Esophagus muscularis mucosa (tissue), 4 donors: ENCODE measurements around the gene FRMD5. TPM values are rescaled to one million over a fixed set of nuclear protein-coding genes. Genes with fewer than 3 reads are reported as not detected.

Experiments
- DNase-seq: peaks from one replicate; pipeline ENCODE4 v3.0.0-alpha.2; 2017; ENCODE audit errors: extremely low spot score
- H3K27ac ChIP-seq, 4 donors: fragments of 200-600 bp; sonication (generic); replicated peaks in 1 of 4; 1 replicate in 3 of 4; 2 replicates in 1 of 4; pipeline ENCODE4 v1.5.1; 2016 to 2019; ENCODE audit warnings: mild to moderate bottlenecking in 1 of 4
- H3K27me3 ChIP-seq, 4 donors: fragments of 200-600 bp; sonication (generic); one replicate each; pipeline versions ENCODE4 v1.5.1 to v1.6.0; 2016 to 2019
- H3K36me3 ChIP-seq, 4 donors: fragments of 200-600 bp; sonication (generic); one replicate each; pipeline ENCODE4 v1.5.1; 2016 to 2019
- H3K4me1 ChIP-seq, 4 donors: fragments of 200-600 bp; sonication (generic); one replicate each; pipeline ENCODE4 v1.5.1; 2016 to 2019
- H3K4me3 ChIP-seq, 4 donors: fragments of 200-600 bp; sonication (generic); 1 replicate in 2 of 4; 2 replicates in 2 of 4; pipeline ENCODE4 v1.5.1; 2016 to 2019; ENCODE audit warnings: mild to moderate bottlenecking in 4 of 4, moderate library complexity in 1 of 4
- H3K9me3 ChIP-seq, 4 donors: fragments of 200-600 bp; sonication (generic); 1 replicate in 3 of 4; 2 replicates in 1 of 4; pipeline ENCODE4 v1.5.1; 2016 to 2019
- EP300 ChIP-seq: sonication (generic); formaldehyde crosslinking; IDR thresholded peaks from one replicate; pipeline ENCODE4 v1.6.1; 2017; ENCODE audit warnings: antibody characterized with exemption
- POLR2A ChIP-seq: fragments of 450-650 bp; IDR thresholded peaks from one replicate; pipeline ENCODE4 v1.6.1; 2017; ENCODE audit warnings: antibody characterized with exemption, moderate library complexity, mild to moderate bottlenecking, low read depth
- POLR2AphosphoS5 ChIP-seq, 2 donors: sonication (generic); formaldehyde crosslinking; IDR thresholded peaks; one replicate each; pipeline ENCODE4 v1.6.1; 2017; ENCODE audit warnings: antibody characterized with exemption in 2 of 2
- WGBS: methylation state at CpG from one replicate; pipeline ENCODE4 v1.1.5; 2018; 5-methylcytosine and 5-hydroxymethylcytosine counted together
- intact Hi-C: fragments of 100-400 bp; cut with DNase I; formaldehyde crosslinking; loops from one replicate; pipeline ENCODE4 v1.15.1; 2023
- total RNA-seq, 4 donors: library from RNA; depleted of rRNA; stranded (reverse); fragments of >200 nt; gene quantifications; one replicate each; pipeline versions ENCODE4 v1.1.0 to v1.2.1, GENCODE V29; 2016
- TF ChIP-seq, protein P1 (sequence below), 3 experiments: fragments of 200-600 bp in 2 of 3; fragments of 450-650 bp in 1 of 3; sonication (generic) in 2 of 3; IDR thresholded peaks; one replicate each; pipeline ENCODE4 v1.5.1; 2017 to 2019; ENCODE audit warnings: antibody characterized with exemption in 3 of 3, mild to moderate bottlenecking in 2 of 3, moderate library complexity in 1 of 3

FRMD5 gene
- total RNA-seq, 4 donors from 2014 or later = 0.42 to 1.4 (median 0.67) TPM

DNA sequence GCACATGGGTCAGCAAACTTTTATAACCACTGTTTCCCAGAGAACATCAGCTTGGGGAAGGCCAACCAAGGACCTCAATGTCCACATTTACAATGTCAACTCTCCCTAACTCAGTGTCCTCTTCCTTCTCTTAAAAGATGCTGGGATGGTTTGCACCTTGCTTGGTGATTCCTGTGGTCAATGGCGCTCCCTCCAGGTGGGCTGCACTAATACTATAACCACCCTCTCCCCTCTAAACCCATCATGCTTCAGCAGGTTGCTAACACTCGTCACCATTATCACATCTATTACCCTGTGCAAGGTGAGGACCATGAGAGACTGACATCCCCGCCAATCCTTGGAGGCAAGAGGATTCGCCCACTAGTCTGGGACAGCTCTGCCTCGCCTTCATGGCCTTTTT, 65.2 kb downstream of the FRMD5 start:
- Histone ChIP-seq H3K4me1 (no peaks in the 10 kb centered on the region), H3K9me3 (no peaks in the 10 kb centered on the region), H3K36me3 (no peaks in the 10 kb centered on the region), H3K27me3 (peaks cover 0 to 5% (median 0%) of the 10 kb centered on the region in 4 donors), H3K27ac (no peak overlapping the region), H3K4me3 (no peak overlapping the region)
- TF ChIP-seq, protein P1, sequence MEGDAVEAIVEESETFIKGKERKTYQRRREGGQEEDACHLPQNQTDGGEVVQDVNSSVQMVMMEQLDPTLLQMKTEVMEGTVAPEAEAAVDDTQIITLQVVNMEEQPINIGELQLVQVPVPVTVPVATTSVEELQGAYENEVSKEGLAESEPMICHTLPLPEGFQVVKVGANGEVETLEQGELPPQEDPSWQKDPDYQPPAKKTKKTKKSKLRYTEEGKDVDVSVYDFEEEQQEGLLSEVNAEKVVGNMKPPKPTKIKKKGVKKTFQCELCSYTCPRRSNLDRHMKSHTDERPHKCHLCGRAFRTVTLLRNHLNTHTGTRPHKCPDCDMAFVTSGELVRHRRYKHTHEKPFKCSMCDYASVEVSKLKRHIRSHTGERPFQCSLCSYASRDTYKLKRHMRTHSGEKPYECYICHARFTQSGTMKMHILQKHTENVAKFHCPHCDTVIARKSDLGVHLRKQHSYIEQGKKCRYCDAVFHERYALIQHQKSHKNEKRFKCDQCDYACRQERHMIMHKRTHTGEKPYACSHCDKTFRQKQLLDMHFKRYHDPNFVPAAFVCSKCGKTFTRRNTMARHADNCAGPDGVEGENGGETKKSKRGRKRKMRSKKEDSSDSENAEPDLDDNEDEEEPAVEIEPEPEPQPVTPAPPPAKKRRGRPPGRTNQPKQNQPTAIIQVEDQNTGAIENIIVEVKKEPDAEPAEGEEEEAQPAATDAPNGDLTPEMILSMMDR (IDR thresholded peaks at IDR 0.05) = no peak
- no peak for TF ChIP-seq EP300
- TF ChIP-seq POLR2AphosphoS5 (IDR thresholded peaks at IDR 0.05) = no peak
- no peak for TF ChIP-seq POLR2A
- intact Hi-C loops = no loop called here
- 96% methylated on average over 5 of the region's 5 CpGs for WGBS
- DNase-seq = no peak

DNA sequence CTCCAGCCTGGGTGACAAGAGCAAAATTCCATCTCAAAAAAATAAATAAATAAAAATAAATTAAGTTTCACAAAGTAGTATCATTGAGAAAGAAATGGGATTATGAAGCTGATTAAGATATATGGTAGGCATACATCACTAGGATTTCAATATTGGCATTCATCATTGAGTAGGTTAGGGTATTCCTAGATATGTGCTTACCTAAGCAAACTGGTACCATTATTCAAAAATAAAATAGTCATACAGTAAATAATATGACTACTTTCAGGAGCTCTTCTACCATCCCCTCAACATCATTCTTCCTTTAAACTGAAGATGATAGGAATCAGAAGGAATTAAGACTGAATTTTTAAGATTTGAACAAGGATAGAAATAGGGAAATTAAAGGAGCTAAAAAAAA, 66.6 kb downstream of the FRMD5 start:
- DNase-seq = no peak
- no peaks in the 10 kb centered on the region for H3K9me3 ChIP-seq
- H3K27me3 ChIP-seq = peaks cover 0 to 5% (median 0%) of the 10 kb centered on the region in 4 donors
- H3K4me3 ChIP-seq = no peak overlapping the region
- no peaks in the 10 kb centered on the region for H3K36me3 ChIP-seq
- H3K27ac ChIP-seq = no peak overlapping the region
- no peaks in the 10 kb centered on the region for H3K4me1 ChIP-seq
- TF ChIP-seq EP300 (no peak), POLR2A (no peak), POLR2AphosphoS5 (IDR thresholded peaks at IDR 0.05) (no peak)
- TF ChIP-seq, protein P1 (IDR thresholded peaks at IDR 0.05) = no peak
- intact Hi-C loops = no loop called here

DNA sequence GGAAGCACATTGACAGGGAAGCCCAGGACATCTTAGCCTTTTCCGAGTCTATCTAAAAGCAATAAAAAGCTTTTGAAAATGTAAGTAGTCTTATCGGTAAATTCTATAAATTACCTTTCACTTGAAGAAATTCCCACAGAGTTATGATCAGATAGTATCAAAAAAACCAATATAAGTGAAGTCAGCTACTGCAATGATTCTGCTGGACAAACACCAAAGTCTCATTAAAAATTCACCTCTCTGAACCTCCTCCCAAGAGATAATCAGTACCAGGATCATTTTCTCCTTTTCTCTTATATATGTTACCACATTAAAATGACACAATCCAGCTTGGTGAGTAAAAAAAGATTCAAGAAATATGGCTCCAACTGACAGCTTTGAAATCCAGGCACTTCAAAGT, 69.2 kb downstream of the FRMD5 start:
- Histone ChIP-seq H3K4me1 (no peaks in the 10 kb centered on the region), H3K36me3 (no peaks in the 10 kb centered on the region), H3K27me3 (peaks cover 0 to 5% (median 1%) of the 10 kb centered on the region in 4 donors), H3K4me3 (no peak overlapping the region), H3K27ac (no peak overlapping the region), H3K9me3 (no peaks in the 10 kb centered on the region)
- intact Hi-C loops = no loop called here
- no peak for TF ChIP-seq POLR2AphosphoS5 (IDR thresholded peaks at IDR 0.05)
- no peak for TF ChIP-seq EP300
- TF ChIP-seq POLR2A = no peak
- TF ChIP-seq, protein P1 (IDR thresholded peaks at IDR 0.05) = no peak
- whole genome bisulfite sequencing = 95% methylated on average over 2 of the region's 2 CpGs
- no peak for DNase-seq

DNA sequence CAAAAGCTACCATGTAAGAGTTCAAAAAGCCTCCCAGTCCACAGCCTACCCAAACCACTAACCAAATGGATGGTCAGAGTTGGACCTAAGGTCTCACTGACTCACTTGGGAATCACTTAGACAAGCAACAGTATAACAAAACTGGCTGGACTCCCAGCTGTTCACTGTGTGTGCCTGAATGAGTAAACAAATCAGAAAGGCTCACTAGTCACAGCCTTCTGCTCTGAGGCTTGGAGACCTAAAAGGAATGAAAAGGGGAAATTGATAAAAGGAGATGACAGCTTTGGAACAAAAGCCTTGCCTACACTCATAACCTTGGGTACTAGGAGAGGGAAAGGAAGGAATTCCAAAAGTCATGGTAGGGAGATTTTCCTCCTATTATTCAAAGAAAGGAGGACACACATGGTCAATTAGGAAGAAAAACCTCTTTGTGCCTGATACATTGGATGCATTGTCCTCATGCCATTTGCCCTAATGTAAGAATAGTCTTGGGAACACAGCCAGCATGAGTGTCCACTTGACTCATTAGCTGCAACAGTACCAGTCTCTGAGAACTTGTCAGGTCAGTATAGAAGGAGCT, 92.3 kb downstream of the FRMD5 start:
- Histone ChIP-seq H3K4me1 (peaks cover 5 to 20% (median 12%) of the 10 kb centered on the region in 4 donors), H3K27ac (no peak overlapping the region), H3K9me3 (no peaks in the 10 kb centered on the region), H3K36me3 (no peaks in the 10 kb centered on the region), H3K27me3 (no peaks in the 10 kb centered on the region), H3K4me3 (no peak overlapping the region)
- no peak for DNase-seq
- TF ChIP-seq POLR2AphosphoS5 (IDR thresholded peaks at IDR 0.05) (no peak), POLR2A (no peak), EP300 (no peak)
- TF ChIP-seq, protein P1 (IDR thresholded peaks at IDR 0.05) = no peak
- intact Hi-C loops = no loop called here

DNA sequence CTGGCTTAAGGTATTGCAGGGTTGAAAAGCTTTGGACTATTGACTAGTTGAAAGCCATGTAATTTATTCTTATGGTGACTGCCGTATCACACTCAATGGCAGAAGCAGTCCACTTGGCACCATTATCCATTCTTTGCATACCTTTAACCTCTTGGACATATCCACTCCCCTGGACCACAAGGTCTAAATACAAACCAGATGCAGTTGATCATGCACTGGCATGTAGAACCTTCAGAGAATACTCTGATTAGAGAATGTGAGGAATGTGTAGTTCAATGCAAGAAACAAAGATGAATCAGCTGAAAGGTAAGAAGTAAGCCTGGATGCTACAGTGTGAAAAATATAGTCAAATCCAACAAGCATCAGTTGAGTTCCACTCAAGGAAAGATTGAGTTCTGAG, 93.1 kb downstream of the FRMD5 start:
- WGBS = 88% methylated on average over 1 of the region's 1 CpG
- intact Hi-C loops = no loop called here
- no peak overlapping the region for H3K27ac ChIP-seq

More for the DNA sequence above, 93.1 kb downstream of the FRMD5 start:
- Histone ChIP-seq H3K27me3 (no peaks in the 10 kb centered on the region), H3K9me3 (no peaks in the 10 kb centered on the region), H3K36me3 (no peaks in the 10 kb centered on the region), H3K4me3 (no peak overlapping the region), H3K4me1 (peaks cover 5 to 20% (median 12%) of the 10 kb centered on the region in 4 donors)
- TF ChIP-seq EP300 (no peak), POLR2A (no peak), POLR2AphosphoS5 (IDR thresholded peaks at IDR 0.05) (no peak)
- TF ChIP-seq, protein P1 (IDR thresholded peaks at IDR 0.05) = no peak
- DNase-seq = no peak
